GM18502 (cell line): Measurements from ENCODE around the gene SHLD1.
A peak's percentile ranks its signal among the peaks of the same experiment; 100 is the strongest.
"Not testable (repeated sequence)": the region's sequence is repeated elsewhere in the genome, so short reads cannot be mapped to it uniquely, and the experiment has no call there.

Source experiments
- ATAC-seq: cut with Tn5 transposase; IDR thresholded peaks from one replicate; pipeline ENCODE4 v1.9.1; 2021; ENCODE audit warnings: mild to moderate bottlenecking; ENCODE audit not compliant: unreplicated experiment, poor library complexity

SHLD1 gene, protein sequence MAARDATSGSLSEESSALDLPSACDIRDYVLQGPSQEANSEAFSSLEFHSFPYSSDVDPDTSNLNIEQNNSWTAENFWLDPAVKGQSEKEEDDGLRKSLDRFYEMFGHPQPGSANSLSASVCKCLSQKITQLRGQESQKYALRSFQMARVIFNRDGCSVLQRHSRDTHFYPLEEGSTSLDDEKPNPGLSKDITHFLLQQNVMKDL

DNA sequence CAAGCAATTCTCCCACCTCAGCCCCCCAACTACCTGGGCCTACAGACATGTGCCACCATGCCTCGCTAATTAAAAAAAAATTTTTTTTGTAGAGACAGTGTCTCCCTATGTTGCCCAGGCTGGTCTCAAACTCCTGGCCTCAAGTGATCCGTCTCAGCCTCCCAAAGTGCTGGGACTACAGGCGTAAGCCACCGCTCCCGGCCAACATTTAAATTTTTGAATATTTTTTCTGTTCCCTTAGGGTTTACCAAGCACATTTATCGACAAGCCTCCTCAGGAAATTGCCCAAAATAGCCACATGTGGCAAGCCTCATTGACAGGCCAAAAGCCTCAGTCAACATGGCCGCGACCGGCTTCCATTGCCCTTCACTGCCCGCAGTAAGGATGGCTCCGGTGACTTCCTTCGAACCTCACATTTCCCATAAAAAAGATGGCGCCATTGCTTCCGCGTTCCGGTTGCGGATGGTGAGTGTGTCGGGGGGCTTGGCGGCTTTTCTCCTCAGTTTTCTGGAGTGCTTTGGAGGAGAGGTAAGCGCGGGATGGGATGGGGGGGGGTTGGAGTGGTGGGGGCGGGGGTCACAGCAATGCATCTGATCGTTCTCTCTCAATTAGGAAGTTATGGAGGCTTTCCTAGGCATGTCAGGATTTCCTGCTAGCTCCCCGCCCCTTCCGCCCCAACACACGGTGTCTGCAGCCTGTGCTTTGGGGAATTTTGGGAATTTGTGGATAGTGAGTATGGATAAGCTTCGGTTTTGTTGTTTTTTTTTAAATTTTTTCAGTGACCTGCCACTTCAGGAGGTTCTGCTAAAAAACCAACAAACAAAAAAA, at the start of gene SHLD1:
TSS of gene SHLD1 (plus strand) at position 450 of the 828 bp plus-strand sequence. CDS start 22,465 bp downstream, outside the sequence.
- ATAC-seq, result peak; percentile 96

DNA sequence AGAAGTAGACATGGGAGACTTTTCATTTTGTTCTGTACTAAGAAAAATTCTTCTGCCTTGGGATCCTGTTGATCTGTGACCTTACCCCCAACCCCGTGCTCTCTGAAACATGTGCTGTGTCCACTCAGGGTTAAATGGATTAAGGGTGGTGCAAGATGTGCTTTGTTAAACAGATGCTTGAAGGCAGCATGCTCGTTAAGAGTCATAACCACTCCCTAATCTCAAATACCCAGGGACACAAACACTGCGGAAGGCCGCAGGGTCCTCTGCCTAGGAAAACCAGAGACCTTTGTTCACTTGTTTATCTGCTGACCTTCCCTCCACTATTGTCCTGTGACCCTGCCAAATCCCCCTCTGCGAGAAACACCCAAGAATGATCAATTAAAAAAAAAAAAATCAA, 47.9 kb upstream of the SHLD1 start:
- not testable (repeated sequence) for ATAC-seq

DNA sequence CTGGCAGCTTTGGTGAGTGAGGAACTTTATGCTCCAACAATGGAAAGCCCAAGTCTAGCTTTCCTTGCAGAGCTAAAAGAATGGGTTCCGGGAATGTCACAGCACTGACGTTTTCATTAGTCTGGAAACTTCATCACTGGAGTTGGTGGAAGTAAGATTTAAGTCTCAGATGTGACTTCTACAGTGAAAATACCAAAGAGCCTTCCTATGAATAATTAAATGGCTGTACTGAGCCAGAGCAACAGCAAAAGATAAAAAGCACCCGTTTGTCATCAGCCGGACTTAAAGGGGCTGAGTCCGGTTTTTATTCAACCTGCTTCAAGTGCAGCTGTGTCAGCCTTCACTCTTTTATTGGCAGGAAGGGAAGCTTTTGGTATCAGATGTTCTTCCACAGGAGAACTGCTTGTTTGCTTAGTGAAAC, 46.5 kb upstream of the SHLD1 start:
- ATAC-seq, result no peak

DNA sequence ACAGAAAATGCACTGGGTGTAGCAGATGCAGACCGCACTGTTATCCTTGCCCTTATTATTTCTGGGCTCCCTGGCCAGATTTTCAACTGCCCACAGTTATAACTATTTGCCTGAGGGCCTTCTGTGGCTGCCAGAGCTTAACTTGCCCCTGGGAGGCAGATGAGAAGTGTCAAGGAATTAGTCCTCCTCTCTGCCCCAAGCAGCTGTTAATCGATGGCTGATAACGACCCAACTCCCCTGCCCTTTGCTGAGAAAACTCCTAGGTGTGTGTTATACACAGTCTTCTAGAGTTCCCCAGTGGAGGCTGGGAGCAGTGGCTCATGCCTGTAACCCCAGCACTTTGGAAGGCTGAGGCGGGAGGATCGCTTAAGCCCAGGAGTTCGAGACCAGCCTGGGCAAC, 44.4 kb upstream of the SHLD1 start:
- no peak for ATAC-seq

DNA sequence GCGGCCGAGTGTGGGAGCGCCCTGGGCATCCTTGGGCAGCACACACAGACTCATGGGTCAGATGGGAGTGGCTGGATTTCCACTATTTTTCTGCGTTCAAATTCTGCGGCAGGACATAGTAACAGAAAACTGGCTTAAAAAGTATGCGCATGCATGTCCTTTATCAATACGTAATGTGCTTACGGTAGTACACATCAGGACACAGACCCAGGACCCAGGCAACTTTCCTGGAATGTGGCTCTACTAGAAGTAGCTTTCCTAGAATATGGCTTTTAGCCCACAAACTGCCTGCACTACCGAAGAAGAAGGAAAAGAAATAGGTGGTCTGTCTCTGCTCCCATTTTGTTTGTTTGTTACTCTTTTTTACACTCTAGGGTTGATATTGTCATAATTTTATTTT, 43.4 kb upstream of the SHLD1 start:
- ATAC-seq, result no peak

DNA sequence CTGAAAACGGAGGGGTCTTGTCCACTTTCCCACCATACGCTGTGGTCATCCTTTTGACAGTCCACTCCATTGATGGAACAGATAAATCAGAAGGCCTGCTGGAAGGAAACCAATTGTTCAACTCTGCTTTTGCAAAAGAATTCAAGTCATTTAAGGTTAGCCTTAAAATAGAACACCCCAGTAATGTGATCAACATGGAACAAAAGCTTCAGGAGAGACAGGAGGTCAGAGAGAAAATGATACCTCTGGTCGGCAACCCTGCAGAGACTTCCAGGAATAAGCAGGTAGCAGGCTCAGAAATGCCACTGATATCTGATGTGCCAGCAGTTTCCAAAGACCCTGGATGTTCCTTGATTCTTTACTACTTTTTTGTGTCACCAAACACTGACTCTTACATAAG, 39.6 kb upstream of the SHLD1 start:
- no peak for ATAC-seq

DNA sequence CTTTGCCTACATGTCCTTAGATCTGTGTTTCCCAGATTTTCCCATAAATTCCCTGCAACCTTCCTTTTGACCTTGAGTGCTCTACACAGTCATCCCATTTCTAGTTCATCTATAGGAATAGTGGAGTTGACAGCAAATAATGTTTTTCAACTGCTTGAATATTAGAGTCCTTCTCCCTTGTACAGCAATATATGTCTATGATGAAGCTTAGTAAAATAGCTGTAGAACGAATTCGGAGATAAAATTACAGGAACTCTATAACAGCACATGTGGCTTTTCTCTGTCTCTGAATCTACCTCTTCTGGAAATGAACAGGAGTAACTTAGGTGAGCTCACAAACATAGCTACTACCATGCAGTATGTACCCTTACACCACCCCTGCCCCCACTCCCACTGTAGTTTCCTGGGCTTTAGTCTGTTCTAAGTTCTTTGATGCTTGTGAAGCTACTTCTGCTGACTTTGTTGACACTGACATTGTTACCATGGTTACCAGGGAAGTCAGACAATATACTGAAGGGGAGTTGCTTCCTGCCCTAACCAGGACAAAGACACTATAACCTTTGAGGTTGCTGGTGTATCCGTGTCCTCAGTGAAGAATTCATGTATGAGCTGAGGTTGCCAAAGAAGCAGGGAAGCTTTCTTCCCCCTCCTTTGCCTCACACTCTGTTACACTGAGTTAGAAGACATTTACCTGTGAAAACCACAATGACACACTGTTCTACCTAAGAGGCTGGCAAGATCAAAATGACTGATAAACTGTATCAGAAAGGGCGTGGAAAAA, 35.8 kb upstream of the SHLD1 start:
- ATAC-seq, result no peak

DNA sequence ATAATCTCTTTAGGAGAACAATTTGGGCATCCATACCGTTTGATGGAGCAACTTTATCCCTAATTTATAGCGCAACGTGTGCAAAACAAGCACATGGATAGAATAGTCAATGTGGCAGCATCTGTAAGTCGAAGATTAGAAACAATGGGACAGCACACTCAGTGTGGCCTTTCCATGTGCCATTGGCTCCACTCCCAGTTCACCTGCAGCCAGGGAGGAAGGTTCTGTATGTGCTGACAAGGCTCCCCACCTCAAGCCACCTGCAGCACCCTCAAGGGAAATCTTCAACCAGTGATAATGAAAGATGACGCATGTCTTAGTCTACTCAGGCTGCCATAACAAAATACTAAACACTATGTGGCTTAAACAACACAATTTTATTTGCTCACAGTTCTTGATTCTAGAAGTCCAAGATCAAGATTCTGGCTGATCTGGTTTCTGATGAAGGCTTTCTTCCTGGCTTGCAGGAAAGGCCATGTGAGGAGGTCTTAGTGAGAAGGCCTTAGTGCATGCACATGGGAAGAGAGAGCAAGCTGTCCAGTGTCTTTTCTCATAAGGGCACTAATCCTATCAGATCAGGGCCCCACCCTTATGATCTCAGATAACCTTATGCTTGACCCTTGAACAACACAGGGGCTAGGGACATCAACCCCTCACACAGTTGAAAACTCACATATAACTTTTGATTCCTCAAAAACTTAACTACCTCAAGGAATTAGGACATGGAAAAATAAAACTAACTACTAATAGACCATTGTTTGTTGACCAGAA, 34.9 kb upstream of the SHLD1 start:
- no peak for ATAC-seq

DNA sequence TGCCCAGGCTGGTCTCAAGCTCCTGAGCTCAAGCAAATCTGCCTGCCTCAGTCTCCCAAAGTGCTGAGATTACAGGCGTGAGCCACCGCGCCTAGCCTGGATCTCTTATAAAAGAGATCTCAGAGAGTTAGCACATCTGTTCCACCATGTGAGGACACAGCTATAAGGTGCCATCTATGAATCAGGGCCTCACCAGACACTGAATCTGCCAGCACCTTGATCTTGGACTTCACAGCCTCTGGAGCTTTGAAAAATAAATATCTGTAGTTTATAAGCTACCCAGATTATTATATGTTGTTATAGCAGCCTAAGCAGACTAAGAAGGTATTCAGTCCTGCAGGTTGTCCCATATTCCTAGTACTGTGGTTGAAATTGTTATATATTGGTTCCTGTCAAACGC, 33.2 kb upstream of the SHLD1 start:
- no peak for ATAC-seq

DNA sequence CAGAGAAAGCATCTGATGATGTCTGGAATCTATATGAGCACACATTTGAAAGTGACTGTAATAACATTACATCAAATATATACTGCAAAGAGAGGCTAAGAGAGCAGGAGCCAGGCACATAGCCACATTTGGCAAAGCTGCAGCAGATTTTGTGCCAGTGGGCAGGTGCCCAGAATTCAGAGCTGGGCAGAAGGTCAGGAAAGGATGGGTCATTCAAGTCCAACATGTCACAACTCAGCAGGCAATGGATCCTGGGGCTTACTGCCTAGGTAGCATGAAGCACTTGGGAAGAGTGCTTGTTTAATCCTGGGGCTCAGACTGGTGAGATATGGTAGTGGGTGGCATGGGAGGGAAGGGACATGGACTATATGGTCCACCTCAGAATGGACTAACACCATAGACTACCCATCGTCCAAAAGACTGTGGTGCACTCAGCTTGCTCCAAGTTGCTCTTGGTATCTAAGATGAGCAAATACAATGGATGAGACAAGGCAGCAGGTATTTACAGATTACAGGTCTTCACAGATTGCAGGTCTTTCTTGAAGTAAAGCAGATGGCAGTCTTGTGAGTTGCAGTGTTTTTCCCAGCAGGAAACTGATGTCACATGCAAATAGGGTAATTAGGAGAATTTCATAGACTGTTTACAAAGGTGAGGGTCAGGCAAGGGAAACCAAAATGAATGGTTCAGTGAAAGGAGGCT, 31.2 kb upstream of the SHLD1 start:
- no peak for ATAC-seq

DNA sequence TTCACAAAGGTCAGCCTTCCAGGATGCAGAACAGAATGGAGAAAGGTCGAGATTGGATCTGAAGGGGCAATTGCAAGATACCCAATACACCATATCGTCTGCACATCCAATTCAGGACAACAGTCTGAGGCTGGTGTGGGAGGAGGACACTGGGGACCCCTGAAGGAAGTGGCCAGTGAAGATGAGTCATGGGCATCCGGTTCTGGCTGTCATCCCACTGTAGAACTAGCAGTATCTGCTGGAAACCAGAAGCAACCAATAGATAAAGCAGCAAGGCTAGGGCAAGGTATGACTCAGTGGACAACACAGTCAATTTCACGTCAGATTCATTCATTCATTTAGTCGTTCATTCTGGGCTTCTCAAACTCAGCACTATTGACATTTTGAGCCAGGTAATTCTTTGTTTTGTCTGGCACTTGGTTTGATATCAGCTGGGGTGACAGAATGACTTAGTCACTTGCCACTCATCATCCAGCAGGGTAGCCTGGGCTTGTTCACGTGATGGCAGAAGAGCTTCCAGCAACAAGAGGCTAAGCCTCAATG, 30.3 kb upstream of the SHLD1 start:
- no peak for ATAC-seq

DNA sequence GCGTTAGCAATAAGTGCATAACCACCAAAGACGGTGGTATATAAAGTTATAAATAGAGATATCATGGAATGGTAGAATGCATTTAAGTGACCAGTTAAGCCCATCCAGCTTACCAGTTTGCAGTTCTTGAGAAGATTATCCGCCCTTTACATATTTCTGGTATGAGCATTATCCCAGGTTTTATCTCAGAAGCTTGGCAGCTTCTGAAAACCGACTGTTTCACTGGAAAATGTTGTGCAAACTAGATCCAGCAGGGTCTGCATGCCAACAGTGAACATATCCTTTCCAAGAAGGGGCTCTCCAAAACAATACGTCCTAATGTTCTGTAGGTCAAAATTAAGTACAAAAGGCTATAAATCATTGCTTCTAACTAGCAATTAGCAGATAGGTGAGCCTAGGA, 29.5 kb upstream of the SHLD1 start:
- no peak for ATAC-seq

DNA sequence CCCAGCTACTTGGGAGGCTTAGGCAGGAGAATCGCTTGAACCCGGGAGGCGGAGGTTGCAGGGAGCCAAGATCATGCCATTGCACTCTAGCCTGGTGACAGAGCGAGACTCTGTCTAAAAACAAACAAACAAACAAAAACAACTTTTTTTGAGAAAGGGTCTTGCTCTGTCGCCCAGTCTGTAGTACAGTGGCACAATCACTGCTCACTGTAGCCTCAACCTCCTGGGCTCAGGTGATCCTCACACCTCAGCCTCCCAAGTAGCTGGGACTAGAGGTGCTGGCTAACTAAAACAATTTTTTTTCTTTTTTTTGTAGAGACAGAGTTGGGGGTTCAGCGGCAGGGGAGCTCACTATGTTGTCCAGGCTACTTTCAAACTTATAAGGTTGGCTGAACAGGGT, 28.8 kb upstream of the SHLD1 start:
- ATAC-seq, result not testable (repeated sequence)

DNA sequence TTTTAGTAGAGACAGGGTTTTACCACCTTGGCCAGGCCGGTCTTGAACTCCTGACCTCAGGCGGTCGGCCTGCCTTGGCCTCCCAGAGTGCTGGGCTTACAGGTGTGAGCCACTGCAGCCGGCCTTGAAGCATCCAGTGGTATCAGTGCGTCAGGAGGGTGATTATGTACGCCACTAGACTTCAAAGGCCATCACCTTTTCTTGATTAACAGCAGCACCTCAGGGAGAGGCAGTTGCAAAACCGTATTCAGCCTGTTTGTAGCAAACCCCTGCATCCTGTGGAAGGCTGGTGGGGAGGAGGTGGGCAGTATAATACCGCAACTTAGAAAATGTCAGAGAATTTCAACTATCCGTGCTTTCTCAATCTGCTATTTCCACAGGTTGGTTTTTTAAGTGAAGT, 27.3 kb upstream of the SHLD1 start:
- no peak for ATAC-seq

DNA sequence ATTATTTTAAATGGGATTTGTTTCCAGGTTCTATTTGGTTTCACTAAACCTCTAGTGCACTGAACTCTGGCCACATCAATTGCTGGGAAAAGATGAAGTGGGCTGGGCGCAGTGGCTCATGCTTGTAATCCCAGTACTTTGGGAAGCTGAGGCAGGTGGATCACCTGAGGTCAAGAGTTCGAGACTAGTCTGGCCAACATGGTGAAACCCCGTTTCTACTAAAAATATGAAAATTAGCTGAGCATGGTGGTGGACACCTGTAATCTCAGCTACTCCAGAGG, 25.1 kb upstream of the SHLD1 start:
- ATAC-seq, result not testable (repeated sequence)

DNA sequence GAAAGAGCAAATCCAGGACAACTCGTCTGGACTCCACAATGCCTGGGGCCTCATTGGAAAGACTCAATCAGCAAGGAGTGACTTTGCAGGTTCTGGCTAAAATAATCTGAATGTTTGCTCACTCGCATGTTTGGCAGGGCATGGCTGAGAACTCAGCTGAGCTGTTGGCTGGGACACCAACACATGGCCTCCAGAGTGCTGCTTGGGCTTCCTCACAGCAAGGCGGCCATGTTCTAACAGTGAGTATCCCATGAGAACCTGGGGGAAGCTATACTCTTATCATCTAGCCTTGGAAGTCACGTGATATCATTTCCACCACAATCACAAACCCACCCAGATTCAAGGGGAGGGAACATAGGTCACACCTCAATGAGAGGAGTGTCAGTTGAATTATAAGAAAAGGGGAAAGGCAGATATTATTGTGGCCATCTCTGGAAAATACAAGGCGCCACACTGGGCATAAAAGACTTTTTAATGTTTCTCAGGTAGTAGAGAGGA, 23.1 kb upstream of the SHLD1 start:
- no peak for ATAC-seq

DNA sequence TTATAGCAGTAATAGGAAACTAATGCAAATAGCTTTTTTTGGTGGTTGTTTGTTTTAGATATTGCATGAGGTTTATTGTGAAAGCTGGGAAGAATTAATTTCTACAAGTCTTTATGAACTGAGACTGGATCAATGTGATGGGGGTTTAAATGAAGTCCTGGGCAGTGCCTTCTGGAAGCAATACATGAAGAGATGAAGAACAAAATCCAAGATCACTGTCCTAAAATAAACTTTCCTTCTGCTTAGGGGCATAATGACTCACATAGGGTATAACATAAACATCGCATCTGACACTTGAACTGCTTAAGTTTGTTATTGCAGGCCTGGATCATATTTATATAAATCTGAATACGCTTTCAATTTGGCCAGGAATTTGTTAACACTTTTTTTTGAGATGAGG, 20.9 kb upstream of the SHLD1 start:
- no peak for ATAC-seq

DNA sequence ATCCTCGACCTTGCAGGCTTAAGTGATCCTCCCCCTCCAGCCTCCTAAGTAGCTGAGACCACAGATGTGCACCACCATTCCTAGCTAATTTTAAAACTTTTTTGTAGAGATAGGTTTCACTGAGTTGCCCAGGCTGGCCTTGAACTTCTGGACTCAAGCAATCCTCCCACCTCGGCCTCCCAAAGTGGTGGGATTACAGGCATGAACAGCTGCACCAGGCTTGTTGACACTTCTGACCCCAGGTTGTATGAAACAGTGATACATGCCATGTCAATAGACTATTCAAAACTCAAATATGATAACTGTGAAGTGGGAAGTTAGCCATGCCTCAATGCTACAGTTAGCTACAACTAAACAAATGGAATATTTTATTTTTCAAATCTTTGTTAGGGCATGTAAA, 20.1 kb upstream of the SHLD1 start:
- ATAC-seq, result no peak

DNA sequence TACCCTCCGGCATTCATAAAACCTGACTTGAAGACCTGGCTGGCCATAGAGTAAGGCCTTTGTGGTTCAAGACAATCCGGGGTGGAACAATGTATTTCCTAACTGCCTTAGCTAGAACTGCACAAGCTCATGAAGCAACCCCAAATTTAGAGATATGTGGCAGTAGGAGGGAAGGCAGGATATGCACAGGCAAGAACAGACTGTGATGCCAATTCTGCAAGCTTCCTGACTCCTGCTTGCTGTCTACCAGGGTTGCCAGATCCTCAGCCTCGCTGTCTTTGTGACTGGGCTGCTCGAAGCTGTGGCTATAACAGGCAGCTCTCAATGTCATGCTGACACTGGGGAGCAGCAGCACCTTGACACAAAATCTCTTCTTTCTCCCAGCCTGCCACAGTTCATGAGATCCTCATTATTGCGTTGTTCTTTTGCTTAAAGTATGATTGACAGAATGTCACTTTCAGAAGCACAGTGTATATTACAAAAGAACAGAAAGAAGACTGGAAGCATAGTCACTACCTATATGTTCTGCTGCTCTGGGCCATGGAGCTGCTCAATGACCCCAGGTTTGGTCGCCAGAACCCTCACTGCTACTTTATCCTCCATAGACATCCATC, 18.3 kb upstream of the SHLD1 start:
- no peak for ATAC-seq
